Tibial artery (tissue), 4 donors: ENCODE measurements around the gene LEMD1.

ENCODE experiments used
- DNase-seq, 2 donors: peaks; one replicate each; pipeline ENCODE4 v3.0.0-alpha.2; 2019
- H3K27ac ChIP-seq, 2 donors: fragments of 200-600 bp; sonication (generic) in 1 of 2; 1 replicate in 1 of 2; 2 replicates in 1 of 2; pipeline ENCODE4 v1.5.1; 2018 to 2019; ENCODE audit warnings: mild to moderate bottlenecking in 1 of 2
- H3K27me3 ChIP-seq, 2 donors: fragments of 200-600 bp; sonication (generic) in 1 of 2; one replicate each; pipeline versions ENCODE4 v1.5.1 to v1.6.0; 2016 to 2019
- H3K36me3 ChIP-seq, 3 donors: fragments of 200-600 bp; sonication (generic) in 2 of 3; one replicate each; pipeline ENCODE4 v1.5.1; 2016 to 2019; ENCODE audit warnings: mild to moderate bottlenecking in 2 of 3
- H3K4me1 ChIP-seq, 4 donors: fragments of 200-600 bp; sonication (generic) in 2 of 4; 1 replicate in 3 of 4; 2 replicates in 1 of 4; pipeline ENCODE4 v1.5.1; 2016 to 2019
- H3K4me3 ChIP-seq, 2 donors: fragments of 200-600 bp; sonication (generic) in 1 of 2; 1 replicate in 1 of 2; 2 replicates in 1 of 2; pipeline ENCODE4 v1.5.1; 2018 to 2019; ENCODE audit warnings: mild to moderate bottlenecking in 2 of 2
- H3K9me3 ChIP-seq, 3 donors: fragments of 200-600 bp; sonication (generic) in 1 of 3; one replicate each; pipeline ENCODE4 v1.5.1; 2016 to 2019
- CTCF ChIP-seq, 2 experiments: fragments of 200-600 bp in 1 of 2; fragments of 450-650 bp in 1 of 2; IDR thresholded peaks; one replicate each; pipeline ENCODE4 v1.5.1; 2017 to 2019; ENCODE audit warnings: antibody characterized with exemption in 2 of 2, mild to moderate bottlenecking in 1 of 2, moderate library complexity in 1 of 2
- intact Hi-C: fragments of 100-400 bp; cut with DNase I; formaldehyde crosslinking; loops from one replicate; pipeline ENCODE4 v1.15.0; 2023; ENCODE audit warnings: low total_unique reads

The LEMD1 gene

DNA sequence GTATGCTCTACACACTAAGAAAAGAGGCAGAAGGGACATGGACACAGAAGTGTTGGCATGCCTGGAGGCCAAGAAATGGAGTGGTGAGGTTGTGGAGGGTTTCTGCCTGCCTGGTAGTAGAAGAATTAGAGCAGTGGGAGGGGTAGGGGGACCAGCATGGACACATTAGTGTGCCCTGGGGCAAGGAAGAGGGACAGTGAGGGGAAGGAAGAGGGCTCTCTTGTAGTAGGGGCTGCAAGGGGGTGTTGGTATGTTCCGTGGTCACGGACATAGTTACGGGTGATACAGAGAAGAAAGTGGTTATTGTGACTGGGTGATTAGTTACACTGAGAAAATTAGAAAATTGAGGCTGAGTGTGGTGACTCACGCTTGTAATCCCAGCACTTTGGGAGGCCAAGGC is 23.3 kb downstream of the LEMD1 start:
- DNase-seq, result no peak
- Histone ChIP-seq H3K9me3 (no peaks in the 10 kb centered on the region), H3K4me3 (no peak overlapping the region), H3K27ac (no peak overlapping the region), H3K36me3 (no peaks in the 10 kb centered on the region), H3K27me3 (peaks cover 0 to 2% of the 10 kb centered on the region in 2 donors), H3K4me1 (no peaks in the 10 kb centered on the region)
- intact Hi-C loops, result no loop called here
- no peak for TF ChIP-seq CTCF (IDR thresholded peaks at IDR 0.05)

GRCh38 chr1:205396967-205397616 is 24.8 kb downstream of the LEMD1 start:
- Histone ChIP-seq H3K9me3 (no peaks in the 10 kb centered on the region), H3K36me3 (no peaks in the 10 kb centered on the region), H3K27me3 (peaks cover 0 to 4% of the 10 kb centered on the region in 2 donors), H3K27ac (no peak overlapping the region), H3K4me1 (no peaks in the 10 kb centered on the region), H3K4me3 (no peak overlapping the region)
- peak; percentile 39 to 40 for TF ChIP-seq CTCF (IDR thresholded peaks at IDR 0.05)
- intact Hi-C loops, result no loop called here
- DNase-seq, result no peak

GRCh38 chr1:205395616-205396015 is 26.2 kb downstream of the LEMD1 start:
- Histone ChIP-seq H3K4me1 (no peaks in the 10 kb centered on the region), H3K9me3 (no peaks in the 10 kb centered on the region), H3K4me3 (no peak overlapping the region), H3K27me3 (peaks cover 0 to 16% of the 10 kb centered on the region in 2 donors), H3K36me3 (no peaks in the 10 kb centered on the region), H3K27ac (no peak overlapping the region)
- intact Hi-C loops, result no loop called here
- no peak for DNase-seq
- TF ChIP-seq CTCF (IDR thresholded peaks at IDR 0.05), result no peak

- TF ChIP-seq CTCF (IDR thresholded peaks at IDR 0.05), result no peak
- no peaks in the 10 kb centered on the region for H3K36me3 ChIP-seq
- intact Hi-C loops, result loop anchor here (5.0 kb wide), 1 partner anchor 95 kb away; no protein-coding TSS in a partner anchor
These were observed 29.2 kb downstream of the LEMD1 start for GRCh38 chr1:205392650-205393049.

GRCh38 chr1:205391386-205391785 is 30.5 kb downstream of the LEMD1 start:
- Histone ChIP-seq H3K36me3 (no peaks in the 10 kb centered on the region), H3K4me3 (no peak overlapping the region), H3K27ac (no peak overlapping the region), H3K27me3 (peaks cover 0 to 21% of the 10 kb centered on the region in 2 donors), H3K4me1 (no peaks in the 10 kb centered on the region), H3K9me3 (no peaks in the 10 kb centered on the region)
- DNase-seq, result no peak
- intact Hi-C loops, result loop anchor here (5.0 kb wide), 1 partner anchor 94 kb away; no protein-coding TSS in a partner anchor
- TF ChIP-seq CTCF (IDR thresholded peaks at IDR 0.05), result no peak

More at GRCh38 chr1:205392650-205393049, 29.2 kb downstream of the LEMD1 start:
- no peak for DNase-seq
- Histone ChIP-seq H3K27ac (no peak overlapping the region), H3K9me3 (no peaks in the 10 kb centered on the region), H3K4me3 (no peak overlapping the region), H3K27me3 (peaks cover 0 to 21% of the 10 kb centered on the region in 2 donors), H3K4me1 (no peaks in the 10 kb centered on the region)
